GM12873 (cell line): ENCODE measurements around the gene BZW2.

Source experiments
- TF ChIP-seq, protein P1 (sequence below): IDR thresholded peaks from 2 replicates; pipeline ENCODE4 v1.5.1; 2012; ENCODE audit warnings: low read depth, mild to moderate bottlenecking, moderate library complexity, low read length, control low read depth; ENCODE audit not compliant: insufficient read depth; ENCODE audit errors: missing control alignments

The BZW2 gene

DNA sequence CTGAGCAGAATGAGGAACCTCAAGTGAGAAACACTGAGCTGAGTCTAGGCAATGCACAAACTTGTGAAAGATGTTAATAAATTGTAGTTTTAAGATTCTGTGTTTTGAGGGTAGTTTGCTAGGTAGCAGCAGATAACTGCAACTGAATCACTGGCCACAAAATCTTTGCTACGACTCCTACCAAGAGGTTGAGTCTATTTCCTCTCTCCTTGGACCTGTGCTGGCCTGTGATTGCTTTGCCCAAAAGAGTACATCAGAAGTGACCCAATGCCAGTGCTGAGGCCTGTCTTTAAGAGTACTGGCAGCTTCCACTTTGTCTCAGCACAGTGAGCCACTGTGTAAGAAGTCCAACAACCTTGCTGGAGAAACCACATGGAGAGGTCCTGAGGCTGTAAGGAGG is 95.7 kb downstream of the BZW2 start:
- TF ChIP-seq, protein P1, sequence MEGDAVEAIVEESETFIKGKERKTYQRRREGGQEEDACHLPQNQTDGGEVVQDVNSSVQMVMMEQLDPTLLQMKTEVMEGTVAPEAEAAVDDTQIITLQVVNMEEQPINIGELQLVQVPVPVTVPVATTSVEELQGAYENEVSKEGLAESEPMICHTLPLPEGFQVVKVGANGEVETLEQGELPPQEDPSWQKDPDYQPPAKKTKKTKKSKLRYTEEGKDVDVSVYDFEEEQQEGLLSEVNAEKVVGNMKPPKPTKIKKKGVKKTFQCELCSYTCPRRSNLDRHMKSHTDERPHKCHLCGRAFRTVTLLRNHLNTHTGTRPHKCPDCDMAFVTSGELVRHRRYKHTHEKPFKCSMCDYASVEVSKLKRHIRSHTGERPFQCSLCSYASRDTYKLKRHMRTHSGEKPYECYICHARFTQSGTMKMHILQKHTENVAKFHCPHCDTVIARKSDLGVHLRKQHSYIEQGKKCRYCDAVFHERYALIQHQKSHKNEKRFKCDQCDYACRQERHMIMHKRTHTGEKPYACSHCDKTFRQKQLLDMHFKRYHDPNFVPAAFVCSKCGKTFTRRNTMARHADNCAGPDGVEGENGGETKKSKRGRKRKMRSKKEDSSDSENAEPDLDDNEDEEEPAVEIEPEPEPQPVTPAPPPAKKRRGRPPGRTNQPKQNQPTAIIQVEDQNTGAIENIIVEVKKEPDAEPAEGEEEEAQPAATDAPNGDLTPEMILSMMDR = no peak

- TF ChIP-seq, protein P1 = no peak
Measured at GRCh38 chr7:16742547-16742946, 96.6 kb downstream of the BZW2 start.

DNA sequence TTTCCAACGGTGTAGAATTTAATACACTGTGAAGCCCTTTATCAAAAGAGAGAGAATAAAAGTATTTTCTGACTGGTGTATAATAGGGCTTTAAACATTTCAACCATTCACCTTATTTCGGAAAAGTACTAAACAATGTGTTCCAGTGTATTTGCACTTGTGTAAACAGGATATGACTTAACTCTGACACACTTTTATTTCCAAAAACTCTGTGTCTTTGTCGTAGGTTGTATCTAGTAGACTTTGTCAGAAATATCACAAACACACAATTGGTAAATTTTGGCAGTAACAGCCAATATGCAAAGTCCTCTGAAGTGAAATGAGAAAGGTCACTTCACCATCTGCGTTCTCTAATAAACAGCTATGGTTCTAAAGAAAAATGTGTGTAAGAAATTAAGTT is 97.3 kb downstream of the BZW2 start:
- TF ChIP-seq, protein P1 = no peak

DNA sequence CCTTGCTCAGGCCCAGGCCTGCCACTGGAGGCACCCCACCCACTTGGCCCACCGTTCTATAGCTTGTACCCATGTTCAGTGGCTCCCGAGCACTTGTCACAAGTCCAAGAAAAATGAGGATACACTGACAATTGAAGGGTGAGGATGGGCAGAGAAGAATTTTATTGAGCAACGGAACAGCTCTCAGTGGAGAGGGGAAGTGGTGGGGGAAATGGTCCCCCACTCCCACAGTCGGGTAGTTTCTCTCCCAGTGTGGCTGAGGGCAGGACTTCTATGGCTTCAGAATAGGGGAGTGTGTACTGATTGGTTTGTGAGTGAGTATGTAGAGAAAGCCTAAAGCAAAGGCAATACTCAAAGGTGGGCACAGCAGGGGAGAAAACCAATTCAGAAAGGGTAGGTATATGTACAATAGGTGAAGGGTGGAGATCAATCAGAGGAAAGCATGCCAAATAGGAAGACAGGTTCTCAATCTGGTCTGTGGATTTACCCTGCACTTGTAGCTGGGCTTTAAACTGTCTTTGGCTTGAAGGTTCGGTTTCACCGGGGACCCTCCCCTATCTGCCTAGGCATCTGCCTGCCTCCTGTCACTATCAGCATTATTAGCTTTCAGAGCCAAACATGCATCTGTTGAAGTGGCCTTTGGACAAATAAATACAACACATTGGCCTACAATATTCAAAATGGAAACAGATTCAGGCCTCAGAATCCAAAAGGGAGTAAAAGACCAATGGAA is 98.7 kb downstream of the BZW2 start:
- TF ChIP-seq, protein P1 = no peak

GRCh38 chr7:16745645-16746044 is 99.7 kb downstream of the BZW2 start:
- TF ChIP-seq, protein P1 = no peak

DNA sequence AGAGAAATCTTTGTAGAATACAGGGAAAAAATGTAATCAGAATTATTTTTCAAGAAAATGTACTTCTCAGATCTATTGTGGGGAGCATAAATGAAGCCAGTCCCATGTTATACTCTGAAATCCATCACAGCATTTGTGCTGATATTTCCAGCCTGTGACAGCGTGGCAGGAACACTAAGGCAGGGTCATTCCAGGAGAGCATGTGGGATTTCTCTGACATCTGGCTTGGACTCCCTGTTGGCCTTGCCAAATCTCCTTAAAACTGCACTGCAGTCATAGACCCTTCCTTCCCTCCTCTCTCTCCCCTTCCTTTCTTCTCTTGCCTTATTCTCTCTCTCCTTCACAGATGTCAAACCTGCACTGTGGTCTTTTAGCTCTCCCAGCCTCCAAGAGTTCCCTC is 101.1 kb downstream of the BZW2 start:
- TF ChIP-seq, protein P1 = no peak

- TF ChIP-seq, protein P1 = no peak
Measured at GRCh38 chr7:16753102-16753931, 107.3 kb downstream of the BZW2 start, which contains the start of gene TSPAN13. Gene TSPAN13 (plus strand): TSS chr7:16753755. CDS start chr7:16753968, 213 bp downstream.
